Stimulated activated effector memory CD8-positive, alpha-beta T cell treated with anti-CD3 and anti-CD28 coated beads, Interleukin-12 subunit alpha, Interleukin-12 subunit beta, amount 100 ng/mL, for 72 hours (primary cell): ENCODE results near the gene MACROD2.

Experiments
- ATAC-seq: fragments of 150-1000 bp; cut with Tn5 transposase; 2 replicates; pipeline ENCODE4 v1.10.0; 2021
- DNase-seq, 2 donors: peaks; one replicate each; pipeline ENCODE4 v3.0.0; 2021 to 2022; ENCODE audit warnings: low spot score in 2 of 2
- H3K27ac Mint-ChIP-seq: one replicate; pipeline ENCODE4 v1.8.0; 2022; ENCODE audit warnings: mild to moderate bottlenecking, mixed read lengths
- H3K36me3 Mint-ChIP-seq: one replicate; pipeline ENCODE4 v1.8.0; 2022; ENCODE audit warnings: mild to moderate bottlenecking, mixed read lengths
- H3K4me1 Mint-ChIP-seq: one replicate; pipeline ENCODE4 v1.8.0; 2022; ENCODE audit warnings: mixed read lengths
- H3K4me3 Mint-ChIP-seq: one replicate; pipeline ENCODE4 v1.8.0; 2022; ENCODE audit warnings: mild to moderate bottlenecking, mixed read lengths
- H3K9me3 Mint-ChIP-seq: one replicate; pipeline ENCODE4 v1.8.0; 2022; ENCODE audit warnings: mixed read lengths

The MACROD2 gene

GRCh38 chr20:15296422-15296821 is 1301.1 kb downstream of the MACROD2 start:
- Mint-ChIP-seq H3K9me3 (peaks cover 13% of the 10 kb centered on the region), H3K4me3 (no peak overlapping the region), H3K27ac (no peak overlapping the region), H3K36me3 (no peaks in the 10 kb centered on the region), H3K4me1 (no peaks in the 10 kb centered on the region)
- DNase-seq: no peak
- no peak for ATAC-seq

- DNase-seq: no peak
- no peak overlapping the region for H3K27ac Mint-ChIP-seq
- H3K4me3 Mint-ChIP-seq: no peak overlapping the region
- H3K9me3 Mint-ChIP-seq: peaks cover 13% of the 10 kb centered on the region
- ATAC-seq: no peak
- no peaks in the 10 kb centered on the region for H3K4me1 Mint-ChIP-seq
- H3K36me3 Mint-ChIP-seq: no peaks in the 10 kb centered on the region
Measured at GRCh38 chr20:15297059-15297875, 1302.0 kb downstream of the MACROD2 start.

DNA sequence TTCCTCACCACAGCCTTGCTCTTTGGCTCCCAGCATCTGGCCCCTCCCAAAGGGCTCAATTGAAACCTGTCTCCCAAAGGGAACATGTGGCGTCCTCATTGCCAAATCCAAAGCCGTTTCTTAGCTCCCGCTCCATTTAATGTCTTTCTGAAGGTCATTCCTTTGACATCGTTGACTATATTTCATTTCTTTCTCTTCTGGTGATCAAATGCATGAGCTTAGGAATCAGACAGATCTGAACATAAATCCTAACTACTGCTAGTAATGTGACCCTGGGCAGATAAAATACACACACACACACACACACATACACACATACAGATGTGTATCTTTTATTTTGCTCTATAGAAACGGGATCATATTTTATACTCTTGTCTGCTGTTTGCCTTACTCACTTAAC is 1306.8 kb downstream of the MACROD2 start:
- no peak for ATAC-seq
- Mint-ChIP-seq H3K27ac (no peak overlapping the region), H3K9me3 (peaks cover 9% of the 10 kb centered on the region), H3K4me1 (no peaks in the 10 kb centered on the region), H3K36me3 (no peaks in the 10 kb centered on the region), H3K4me3 (no peak overlapping the region)
- no peak for DNase-seq

- no peak overlapping the region for H3K27ac Mint-ChIP-seq
- no peak overlapping the region for H3K4me3 Mint-ChIP-seq
- DNase-seq (no peak), ATAC-seq (no peak)
- H3K4me1 Mint-ChIP-seq: no peaks in the 10 kb centered on the region
- H3K36me3 Mint-ChIP-seq: no peaks in the 10 kb centered on the region
- peaks cover 16% of the 10 kb centered on the region for H3K9me3 Mint-ChIP-seq
Measured at GRCh38 chr20:15310361-15310760, 1315.0 kb downstream of the MACROD2 start.

DNA sequence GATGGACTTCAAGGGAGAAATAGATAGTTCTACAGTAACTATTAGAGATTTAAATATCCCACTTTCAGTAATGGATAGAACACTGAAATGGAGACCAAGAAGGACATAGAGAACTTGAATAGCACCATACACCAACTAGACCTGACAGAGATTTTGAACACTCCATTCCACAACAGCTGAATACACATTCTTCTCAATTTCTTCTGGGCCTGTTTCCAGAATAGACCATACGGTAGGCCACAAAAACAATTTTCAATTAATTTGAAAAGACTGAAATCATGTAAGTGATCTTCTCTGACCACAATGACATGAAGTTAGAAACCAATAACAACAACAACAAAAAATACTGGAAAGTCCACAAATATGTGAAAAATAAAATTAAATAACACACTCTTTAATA is 1321.2 kb downstream of the MACROD2 start:
- no peak overlapping the region for H3K4me3 Mint-ChIP-seq
- ATAC-seq (no peak), DNase-seq (no peak)
- H3K4me1 Mint-ChIP-seq: no peaks in the 10 kb centered on the region
- H3K9me3 Mint-ChIP-seq: peaks cover 11% of the 10 kb centered on the region
- H3K27ac Mint-ChIP-seq: no peak overlapping the region
- no peaks in the 10 kb centered on the region for H3K36me3 Mint-ChIP-seq

DNA sequence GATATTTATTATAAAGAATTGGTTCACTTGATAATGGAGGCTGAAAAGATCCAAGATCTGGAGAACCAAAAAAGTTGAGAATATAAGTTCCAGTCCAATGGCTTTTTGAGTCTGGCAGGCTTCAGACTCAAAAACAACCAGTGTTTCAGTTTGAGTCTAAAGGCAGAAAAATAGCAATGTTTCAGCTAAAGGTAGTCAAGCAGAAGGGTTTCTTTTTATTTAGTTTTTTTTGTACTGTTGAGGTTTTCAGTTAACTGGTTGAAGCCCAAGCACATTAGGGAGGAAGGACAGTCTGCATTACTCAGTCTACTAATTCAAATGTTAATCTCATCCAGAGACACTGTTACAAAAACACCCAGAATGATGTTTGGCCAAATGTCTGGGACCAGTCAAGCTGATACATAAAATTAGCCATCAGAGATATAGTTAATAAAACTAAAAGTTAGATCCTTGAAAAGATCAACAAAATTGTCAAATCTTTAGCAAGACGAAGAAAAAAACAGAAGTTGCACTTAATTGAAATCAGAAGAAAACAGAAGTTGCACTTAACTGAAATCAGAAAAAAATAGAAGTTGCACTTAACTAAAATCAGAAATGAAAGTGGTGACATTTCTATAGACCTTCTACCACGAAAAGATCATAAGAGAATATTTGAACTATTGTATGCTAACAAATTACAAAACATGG is 1322.4 kb downstream of the MACROD2 start:
- H3K27ac Mint-ChIP-seq: no peak overlapping the region
- no peak for ATAC-seq

GRCh38 chr20:15318682-15319081 is 1323.4 kb downstream of the MACROD2 start:
- DNase-seq: no peak
- H3K4me3 Mint-ChIP-seq: no peak overlapping the region
- no peak overlapping the region for H3K27ac Mint-ChIP-seq
- H3K9me3 Mint-ChIP-seq: peaks cover 11% of the 10 kb centered on the region
- ATAC-seq: no peak
- no peaks in the 10 kb centered on the region for H3K4me1 Mint-ChIP-seq
- no peaks in the 10 kb centered on the region for H3K36me3 Mint-ChIP-seq

More for the DNA sequence above, 1322.4 kb downstream of the MACROD2 start:
- Mint-ChIP-seq H3K4me3 (no peak overlapping the region), H3K4me1 (no peaks in the 10 kb centered on the region), H3K9me3 (peaks cover 11% of the 10 kb centered on the region), H3K36me3 (no peaks in the 10 kb centered on the region)
- no peak for DNase-seq

- no peaks in the 10 kb centered on the region for H3K36me3 Mint-ChIP-seq
- no peaks in the 10 kb centered on the region for H3K4me1 Mint-ChIP-seq
- no peak overlapping the region for H3K27ac Mint-ChIP-seq
- no peak for DNase-seq
- H3K4me3 Mint-ChIP-seq: no peak overlapping the region
- H3K9me3 Mint-ChIP-seq: peaks cover 11% of the 10 kb centered on the region
- no peak for ATAC-seq
Measured at GRCh38 chr20:15319439-15319838, 1324.1 kb downstream of the MACROD2 start.

DNA sequence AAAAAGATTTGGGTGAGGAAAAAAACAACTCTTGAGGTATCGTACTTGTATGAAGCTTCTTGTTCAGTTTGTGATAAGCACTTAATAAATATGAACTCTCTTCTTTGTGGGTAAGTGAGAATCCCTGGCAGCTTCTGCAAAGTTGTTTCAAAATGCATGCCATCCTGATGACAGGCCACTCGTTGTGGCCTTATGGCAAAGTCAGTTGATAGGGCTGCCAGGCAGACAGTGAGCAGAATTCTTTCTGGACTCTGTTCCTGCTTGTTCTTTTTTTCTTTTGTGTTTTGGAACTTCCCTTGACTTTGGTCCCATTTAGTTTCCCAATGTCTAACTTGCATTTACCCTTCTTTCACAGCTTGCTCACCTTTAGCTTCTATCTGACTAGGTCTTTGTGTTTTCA is 1325.6 kb downstream of the MACROD2 start:
- no peak for DNase-seq
- Mint-ChIP-seq H3K4me1 (no peaks in the 10 kb centered on the region), H3K4me3 (no peak overlapping the region), H3K9me3 (peaks cover 6% of the 10 kb centered on the region), H3K36me3 (no peaks in the 10 kb centered on the region), H3K27ac (no peak overlapping the region)
- ATAC-seq: no peak

DNA sequence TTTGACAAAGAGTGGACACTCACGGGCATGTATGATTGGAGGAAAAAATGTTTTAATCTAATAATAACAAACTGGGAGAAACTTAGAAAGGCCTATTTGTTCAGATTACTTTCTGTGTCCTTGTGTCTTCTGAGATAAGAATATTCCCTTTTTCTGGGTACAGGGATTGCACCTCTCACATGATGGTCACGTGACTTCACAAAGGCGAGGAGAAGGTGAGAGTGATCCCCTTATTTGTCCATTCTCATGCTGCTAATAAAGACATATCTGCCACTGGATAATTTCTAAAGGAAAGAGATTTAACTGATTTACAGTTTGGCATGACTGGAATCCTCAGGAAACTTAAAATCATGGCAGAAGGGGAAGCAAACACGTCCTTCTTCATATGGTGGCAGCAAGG is 1331.8 kb downstream of the MACROD2 start:
- ATAC-seq (no peak), DNase-seq (no peak)
- H3K9me3 Mint-ChIP-seq: peaks cover 14% of the 10 kb centered on the region
- H3K4me1 Mint-ChIP-seq: no peaks in the 10 kb centered on the region
- H3K36me3 Mint-ChIP-seq: no peaks in the 10 kb centered on the region
- no peak overlapping the region for H3K4me3 Mint-ChIP-seq
- no peak overlapping the region for H3K27ac Mint-ChIP-seq

DNA sequence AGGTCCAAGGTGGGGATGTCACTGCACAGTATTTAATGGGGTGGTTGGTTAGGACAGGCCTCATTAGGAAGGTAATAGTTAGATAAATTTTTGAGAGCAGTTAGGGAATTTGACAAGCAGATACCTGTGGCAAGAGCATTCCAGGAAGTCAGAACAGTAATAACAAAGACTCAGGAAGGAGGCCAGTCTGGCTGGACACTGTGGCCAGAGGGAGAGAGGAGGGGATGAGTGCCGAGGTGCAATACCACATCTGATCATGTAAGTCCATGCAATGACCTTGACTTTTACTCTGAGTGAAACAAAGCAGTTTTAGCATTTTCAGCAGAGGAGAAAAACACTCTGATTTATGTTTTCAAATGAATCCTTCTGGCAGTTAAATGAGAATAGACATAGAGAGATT is 1332.8 kb downstream of the MACROD2 start:
- H3K4me3 Mint-ChIP-seq: no peak overlapping the region
- H3K9me3 Mint-ChIP-seq: peaks cover 14% of the 10 kb centered on the region
- ATAC-seq (no peak), DNase-seq (no peak)
- H3K4me1 Mint-ChIP-seq: no peaks in the 10 kb centered on the region
- no peaks in the 10 kb centered on the region for H3K36me3 Mint-ChIP-seq
- H3K27ac Mint-ChIP-seq: no peak overlapping the region

GRCh38 chr20:15332711-15333160 is 1337.4 kb downstream of the MACROD2 start:
- Mint-ChIP-seq H3K36me3 (no peaks in the 10 kb centered on the region), H3K9me3 (peaks cover 11% of the 10 kb centered on the region), H3K4me3 (no peak overlapping the region), H3K27ac (no peak overlapping the region), H3K4me1 (no peaks in the 10 kb centered on the region)
- DNase-seq (no peak), ATAC-seq (no peak)

DNA sequence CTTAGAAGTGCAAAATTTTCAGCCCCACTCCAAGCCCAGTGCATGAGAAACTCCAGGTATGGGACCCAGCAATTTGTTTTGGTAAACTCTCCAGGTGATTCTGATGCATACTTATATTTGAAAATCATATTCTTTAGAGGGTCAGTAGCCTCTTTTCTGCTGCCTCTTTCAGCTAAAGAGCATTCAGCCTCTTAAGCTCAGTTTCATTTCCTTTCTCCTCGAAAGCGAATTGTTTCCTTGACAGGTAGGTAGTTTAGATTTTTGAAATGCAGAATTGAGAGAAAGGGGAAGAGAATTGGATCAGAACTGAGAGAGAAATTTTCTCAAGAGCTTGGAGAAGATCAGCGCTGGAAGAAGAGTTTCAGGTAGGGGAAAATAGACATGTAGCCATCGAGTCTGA is 1337.9 kb downstream of the MACROD2 start:
- peaks cover 10% of the 10 kb centered on the region for H3K9me3 Mint-ChIP-seq
- ATAC-seq (no peak), DNase-seq (no peak)
- H3K4me1 Mint-ChIP-seq: no peaks in the 10 kb centered on the region
- no peaks in the 10 kb centered on the region for H3K36me3 Mint-ChIP-seq
- H3K27ac Mint-ChIP-seq: no peak overlapping the region
- H3K4me3 Mint-ChIP-seq: no peak overlapping the region

DNA sequence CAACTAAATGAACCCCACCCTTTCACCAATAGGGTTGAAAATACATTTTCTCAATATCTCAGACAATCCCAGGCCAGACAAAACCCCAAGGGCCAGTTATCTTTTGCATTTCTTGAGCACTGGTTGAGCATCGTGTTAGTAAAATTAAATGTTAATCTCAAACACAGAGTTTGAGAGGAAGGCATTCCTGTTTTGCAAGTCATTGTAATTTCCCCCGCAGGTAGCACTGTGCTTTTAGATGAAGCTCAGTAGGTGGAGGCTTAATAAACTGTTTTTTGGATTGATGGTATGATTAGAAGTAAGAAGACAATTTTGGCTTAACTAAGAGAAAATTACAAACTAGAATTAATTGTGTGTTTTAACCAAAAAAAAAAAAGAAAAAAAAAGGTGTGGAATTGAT is 1340.7 kb downstream of the MACROD2 start:
- Mint-ChIP-seq H3K4me1 (no peaks in the 10 kb centered on the region), H3K36me3 (no peaks in the 10 kb centered on the region), H3K4me3 (no peak overlapping the region), H3K9me3 (peaks cover 11% of the 10 kb centered on the region), H3K27ac (no peak overlapping the region)
- no peak for DNase-seq
- ATAC-seq: no peak

GRCh38 chr20:15336536-15336935 is 1341.2 kb downstream of the MACROD2 start:
- Mint-ChIP-seq H3K4me1 (no peaks in the 10 kb centered on the region), H3K27ac (no peak overlapping the region), H3K9me3 (peaks cover 11% of the 10 kb centered on the region)

DNA sequence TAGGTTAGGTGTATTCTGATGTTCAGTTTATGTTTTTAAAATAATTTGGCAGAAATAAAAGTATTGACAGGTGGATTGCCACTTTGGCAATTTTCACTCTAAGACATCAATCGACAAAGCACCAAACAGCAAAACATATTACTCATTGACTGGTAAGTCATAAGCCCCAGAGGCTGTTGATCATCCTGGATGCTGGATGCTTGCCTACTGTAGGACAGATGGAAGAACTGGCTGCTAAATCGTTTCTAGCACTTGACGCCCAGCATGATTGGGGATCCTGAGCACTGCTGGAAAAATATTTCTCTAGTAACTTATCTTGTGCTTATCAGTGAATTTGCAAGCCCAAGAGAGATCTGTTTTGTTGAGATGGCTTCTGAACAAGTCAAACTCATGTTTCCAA is 1343.9 kb downstream of the MACROD2 start:
- DNase-seq (no peak), ATAC-seq (no peak)
- H3K27ac Mint-ChIP-seq: no peak overlapping the region
- no peak overlapping the region for H3K4me3 Mint-ChIP-seq
- H3K9me3 Mint-ChIP-seq: peaks cover 19% of the 10 kb centered on the region
- no peaks in the 10 kb centered on the region for H3K4me1 Mint-ChIP-seq
- H3K36me3 Mint-ChIP-seq: no peaks in the 10 kb centered on the region

More at GRCh38 chr20:15336536-15336935, 1341.2 kb downstream of the MACROD2 start:
- Mint-ChIP-seq H3K4me3 (no peak overlapping the region), H3K36me3 (no peaks in the 10 kb centered on the region)
- no peak for DNase-seq
- no peak for ATAC-seq
